GM23338 (cell line): Measurements from ENCODE around the gene MFN1. TPM values are rescaled to one million over a fixed set of nuclear protein-coding genes. Genes with fewer than 3 reads are reported as not detected.

ENCODE experiments used
- ATAC-seq: fragments of 200-7000 bp; cut with Tn5 transposase; 3 replicates; pipeline ENCODE4 v1.9.1; 2020
- DNase-seq: peaks from one replicate; pipeline ENCODE4 v3.0.0-alpha.2; 2015; ENCODE audit warnings: low spot score
- H2AFZ ChIP-seq: fragments of 200-600 bp; sonication (generic); 2 replicates; pipeline ENCODE4 v1.8.0; 2016; ENCODE audit warnings: antibody characterized with exemption, mild to moderate bottlenecking, moderate library complexity
- H3F3A ChIP-seq: fragments of 200-600 bp; sonication (generic); replicated peaks from 2 replicates; pipeline ENCODE4 v1.8.0; 2017; ENCODE audit warnings: antibody characterized with exemption, mixed run types, low read depth
- H3K27ac ChIP-seq: fragments of 200-600 bp; sonication (generic); 2 replicates; pipeline ENCODE4 v1.6.1; 2016; ENCODE audit warnings: low read depth
- H3K27me3 ChIP-seq: fragments of 200-600 bp; sonication (generic); 2 replicates; pipeline ENCODE4 v1.8.0; 2016; ENCODE audit warnings: mild to moderate bottlenecking, mixed run types, moderate library complexity; ENCODE audit not compliant: insufficient read depth
- H3K36me3 ChIP-seq: fragments of 200-600 bp; sonication (generic); 2 replicates; pipeline ENCODE4 v1.8.0; 2016; ENCODE audit warnings: mild to moderate bottlenecking; ENCODE audit not compliant: insufficient read depth
- H3K4me1 ChIP-seq: fragments of 200-600 bp; sonication (generic); 2 replicates; pipeline ENCODE4 v1.8.0; 2016; ENCODE audit warnings: mild to moderate bottlenecking, moderate library complexity; ENCODE audit not compliant: insufficient read depth
- H3K4me2 ChIP-seq: fragments of 200-600 bp; sonication (generic); 2 replicates; pipeline ENCODE4 v1.7.1; 2017; ENCODE audit warnings: mixed run types
- H3K4me3 ChIP-seq: fragments of 200-600 bp; sonication (generic); 2 replicates; pipeline ENCODE4 v1.6.1; 2016; ENCODE audit warnings: mixed run types
- H3K79me2 ChIP-seq: fragments of 200-600 bp; sonication (generic); replicated peaks from 2 replicates; pipeline ENCODE4 v1.8.0; 2017; ENCODE audit warnings: mild to moderate bottlenecking; ENCODE audit not compliant: insufficient read depth
- H3K9me2 ChIP-seq: fragments of 200-600 bp; sonication (generic); 2 replicates; pipeline ENCODE4 v1.8.0; 2017; ENCODE audit not compliant: insufficient read depth
- H4K20me1 ChIP-seq: fragments of 200-600 bp; sonication (generic); replicated peaks from 2 replicates; pipeline ENCODE4 v1.8.0; 2017; ENCODE audit warnings: mild to moderate bottlenecking; ENCODE audit not compliant: insufficient read depth
- H3K27ac Mint-ChIP-seq: 2 replicates; pipeline ENCODE4 v1.8.0; 2020; ENCODE audit warnings: inconsistent platforms, mild to moderate bottlenecking, moderate library complexity, mixed read lengths
- H3K27me3 Mint-ChIP-seq: 3 replicates; pipeline ENCODE4 v1.8.0; 2022; ENCODE audit warnings: low read depth, mild to moderate bottlenecking, moderate library complexity, mixed read lengths, inconsistent platforms; ENCODE audit not compliant: insufficient read depth, poor library complexity
- H3K36me3 Mint-ChIP-seq: 3 replicates; pipeline ENCODE4 v1.8.0; 2021; ENCODE audit warnings: low read depth, mild to moderate bottlenecking, inconsistent platforms, moderate library complexity, mixed read lengths
- H3K4me1 Mint-ChIP-seq: 3 replicates; pipeline ENCODE4 v1.8.0; 2020; ENCODE audit warnings: mild to moderate bottlenecking, inconsistent platforms, mixed read lengths
- H3K4me3 Mint-ChIP-seq: 3 replicates; pipeline ENCODE4 v1.8.0; 2021; ENCODE audit warnings: moderate library complexity, mild to moderate bottlenecking, inconsistent platforms, mixed read lengths
- H3K9me3 Mint-ChIP-seq: 3 replicates; pipeline ENCODE4 v1.8.0; 2020; ENCODE audit warnings: moderate library complexity, mild to moderate bottlenecking, inconsistent platforms, mixed read lengths
- CREB1 ChIP-seq: fragments of 250-450 bp; sonication (Bioruptor Pico); IDR thresholded peaks from 2 replicates; pipeline ENCODE4 v1.5.0; 2020; ENCODE audit warnings: low read depth, mild to moderate bottlenecking, moderate library complexity
- CTCF ChIP-seq, 2 experiments: fragments of 200-600 bp in 1 of 2; sonication (generic) in 1 of 2; conservative IDR thresholded peaks; 2 replicates each; pipeline versions ENCODE4 v1.5.1 to v1.6.1; 2016 to 2017; ENCODE audit warnings: antibody characterized with exemption in 2 of 2, low read depth in 2 of 2, mild to moderate bottlenecking in 2 of 2, moderate library complexity in 1 of 2
- ETS1 ChIP-seq: IDR thresholded peaks from 2 replicates; pipeline ENCODE4 v1.6.1; 2016; ENCODE audit warnings: antibody characterized with exemption
- EZH2phosphoT487 ChIP-seq: fragments of 200-600 bp; sonication (generic); IDR thresholded peaks from one replicate; pipeline ENCODE4 v1.8.1; 2018; ENCODE audit warnings: antibody characterized with exemption; ENCODE audit not compliant: unreplicated experiment
- JUNB ChIP-seq: IDR thresholded peaks from one replicate; pipeline ENCODE4 v1.6.1; 2016; ENCODE audit warnings: antibody characterized with exemption; ENCODE audit not compliant: unreplicated experiment
- NANOG ChIP-seq: IDR thresholded peaks from 2 replicates; pipeline ENCODE4 v1.6.1; 2016; ENCODE audit warnings: antibody characterized with exemption, borderline replicate concordance
- REST ChIP-seq: IDR thresholded peaks from one replicate; pipeline ENCODE4 v1.6.1; 2018; ENCODE audit warnings: antibody characterized with exemption; ENCODE audit not compliant: unreplicated experiment
- STAT1 ChIP-seq: IDR thresholded peaks from one replicate; pipeline ENCODE4 v1.6.1; 2016; ENCODE audit warnings: antibody characterized with exemption; ENCODE audit not compliant: unreplicated experiment
- ZNF114 ChIP-seq: fragments of 250-450 bp; sonication (Bioruptor Pico); IDR thresholded peaks from 2 replicates; pipeline ENCODE4 v1.5.0; 2020; ENCODE audit warnings: mild to moderate bottlenecking, moderate library complexity
- ZNF331 ChIP-seq: fragments of 250-450 bp; sonication (Bioruptor Pico); IDR thresholded peaks from 2 replicates; pipeline ENCODE4 v1.5.0; 2020; ENCODE audit warnings: low read depth, mild to moderate bottlenecking, moderate library complexity
- polyA plus RNA-seq: library from polyadenylated mRNA; unstranded; fragments of >200 nt; fragmentation: Nextera tagmentation; extraction: Ambion mirVana; gene quantifications from 2 replicates; pipeline ENCODE4 v1.2.1, GENCODE V29; 2016
- total RNA-seq: library from RNA; depleted of rRNA; stranded (reverse); fragments of >200 nt; shearing (Covaris generic); gene quantifications from 2 replicates; pipeline ENCODE4 v1.2.3, GENCODE V29; 2014

Gene MFN1
- total and polyA plus RNA-seq, 2 experiments from 2014 or later: 16.1 to 36.2 TPM

- no peak overlapping the region for H2AFZ ChIP-seq
- Mint-ChIP-seq H3K27me3 (peaks cover 3% of the 10 kb centered on the region), H3K27ac (no peak overlapping the region), H3K36me3 (no peaks in the 10 kb centered on the region), H3K4me3 (no peak overlapping the region), H3K4me1 (no peaks in the 10 kb centered on the region), H3K9me3 (no peaks in the 10 kb centered on the region)
- no peaks in the 10 kb centered on the region for H3K27me3 ChIP-seq
- no peak for ATAC-seq
- no peaks in the 10 kb centered on the region for H3K9me2 ChIP-seq
- no peaks in the 10 kb centered on the region for H3K79me2 ChIP-seq
- no peak overlapping the region for H3K27ac ChIP-seq
- no peak for TF ChIP-seq NANOG
- no peak for TF ChIP-seq REST
- no peak for TF ChIP-seq JUNB
- TF ChIP-seq STAT1: no peak
- H3K4me1 ChIP-seq: no peaks in the 10 kb centered on the region
- no peaks in the 10 kb centered on the region for H4K20me1 ChIP-seq
- no peak for DNase-seq
- H3K4me3 ChIP-seq: no peak overlapping the region
- H3K36me3 ChIP-seq: no peaks in the 10 kb centered on the region
- no peak overlapping the region for H3K4me2 ChIP-seq
- no peaks in the 10 kb centered on the region for H3F3A ChIP-seq
Measured at GRCh38 chr3:179309225-179310078, 38.1 kb upstream of the MFN1 start.

- Histone ChIP-seq H2AFZ (no peak overlapping the region), H4K20me1 (no peaks in the 10 kb centered on the region), H3K4me1 (peaks cover 7% of the 10 kb centered on the region), H3K79me2 (peaks cover 4% of the 10 kb centered on the region), H3K36me3 (no peaks in the 10 kb centered on the region), H3K9me2 (no peaks in the 10 kb centered on the region), H3K4me2 (no peak overlapping the region), H3K27me3 (peaks cover 6% of the 10 kb centered on the region; the same call in 1 of the 2 replicates), H3K4me3 (no peak overlapping the region), H3F3A (no peaks in the 10 kb centered on the region), H3K27ac (no peak overlapping the region)
- Mint-ChIP-seq H3K36me3 (no peaks in the 10 kb centered on the region), H3K9me3 (no peaks in the 10 kb centered on the region), H3K4me1 (peaks cover 10% of the 10 kb centered on the region), H3K4me3 (no peak overlapping the region), H3K27me3 (peaks cover 10% of the 10 kb centered on the region), H3K27ac (no peak overlapping the region)
- no peak for DNase-seq
- ATAC-seq: no peak
- TF ChIP-seq CTCF (conservative IDR thresholded peaks at IDR 0.05; ENCODE audit: low read depth in 2 of 2): no peak
- TF ChIP-seq EZH2phosphoT487: no peak
- no peak for TF ChIP-seq STAT1
- no peak for TF ChIP-seq REST
- no peak for TF ChIP-seq CREB1
- TF ChIP-seq NANOG: no peak
- TF ChIP-seq ZNF114: no peak
- TF ChIP-seq ETS1: no peak
- TF ChIP-seq ZNF331 (CRISPR knock-in tag): no peak
Measured at GRCh38 chr3:179318876-179319275, 28.6 kb upstream of the MFN1 start.
